HG03457 (cell line): ENCODE measurements around the gene MAMDC4.

ENCODE experiments used
- ATAC-seq: cut with Tn5 transposase; IDR thresholded peaks from one replicate; pipeline ENCODE4 v1.9.1; 2021; ENCODE audit warnings: moderate number of reproducible peaks; ENCODE audit not compliant: unreplicated experiment

MAMDC4 gene

DNA sequence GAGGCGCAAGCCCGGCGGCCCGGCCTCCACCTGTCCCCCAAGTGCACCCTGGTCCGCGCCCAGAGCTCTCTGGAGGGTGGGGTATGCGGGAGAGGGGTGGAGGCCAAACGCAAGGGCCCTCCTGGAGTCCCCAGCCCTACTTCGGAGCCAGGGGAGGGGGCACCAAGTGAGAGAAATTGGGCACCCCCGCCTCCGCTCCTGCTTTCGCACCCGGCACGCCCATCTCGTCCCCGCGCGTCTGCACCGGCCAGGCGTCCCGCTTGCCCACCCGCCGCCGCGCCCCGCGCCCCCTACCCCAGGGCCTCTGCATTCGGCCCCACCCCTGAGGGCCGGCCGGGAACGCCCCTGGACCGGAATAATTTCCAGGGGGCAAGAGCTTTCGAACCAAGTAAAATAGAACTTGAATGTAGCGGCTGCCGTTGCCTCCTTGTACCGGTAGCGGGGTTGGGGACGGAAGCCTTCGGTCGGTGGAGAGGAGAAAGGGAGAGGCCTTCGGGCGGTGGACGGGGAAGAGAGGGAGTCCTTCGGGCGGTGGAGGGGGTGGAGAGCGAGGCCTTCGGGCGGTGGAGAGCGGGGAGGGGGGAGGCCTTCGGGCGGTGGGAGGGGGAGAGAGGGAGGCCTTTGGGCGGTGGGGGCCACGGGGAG is 3.6 kb upstream of the MAMDC4 start:
- no peak for ATAC-seq

DNA sequence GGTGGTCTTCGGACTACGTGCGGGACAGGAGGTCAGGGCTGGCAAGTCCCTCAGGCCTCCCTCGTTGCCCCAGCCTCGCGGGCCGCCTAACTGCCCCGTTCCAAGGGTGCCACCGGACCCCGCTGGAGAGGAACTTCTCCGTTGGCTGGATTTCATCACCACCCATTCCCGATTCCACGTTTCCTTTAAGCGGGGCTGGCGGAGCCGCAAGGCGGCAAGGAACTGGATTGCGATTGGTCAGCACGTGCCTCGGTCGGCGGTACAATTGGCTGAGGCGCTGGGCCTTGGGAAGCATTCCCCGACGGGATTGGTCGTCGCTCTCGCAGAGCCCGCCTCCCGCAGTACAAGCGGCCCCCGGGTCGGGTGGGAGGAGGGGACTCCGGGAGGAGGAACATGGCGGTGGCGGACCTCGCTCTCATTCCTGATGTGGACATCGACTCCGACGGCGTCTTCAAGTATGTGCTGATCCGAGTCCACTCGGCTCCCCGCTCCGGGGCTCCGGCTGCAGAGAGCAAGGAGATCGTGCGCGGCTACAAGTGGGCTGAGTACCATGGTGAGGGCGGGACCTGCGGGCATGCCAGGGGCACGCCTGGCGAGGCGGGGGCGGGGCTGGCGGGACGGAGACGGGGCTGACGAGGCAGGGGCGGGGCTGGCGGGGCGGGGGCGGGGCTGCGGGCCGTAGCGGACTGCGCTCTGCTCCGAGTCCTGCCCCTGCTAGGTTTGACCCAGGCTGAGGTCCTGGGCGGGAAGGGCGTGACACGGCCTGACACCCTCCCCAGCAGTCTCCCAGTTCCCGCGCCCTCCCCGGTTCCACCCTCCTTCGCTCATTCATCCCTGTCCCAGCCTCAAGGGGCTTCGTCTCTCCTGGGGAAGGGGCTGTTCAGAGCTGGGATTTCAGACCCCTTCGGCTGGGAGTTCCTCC is 2.8 kb upstream of the MAMDC4 start, which contains the start of gene PHPT1:
Gene PHPT1, plus strand, starts transcription at position 372 of the 922 bp plus-strand sequence. Its CDS starts 22 bp downstream, at position 394.
- ATAC-seq, result peak; percentile 61

DNA sequence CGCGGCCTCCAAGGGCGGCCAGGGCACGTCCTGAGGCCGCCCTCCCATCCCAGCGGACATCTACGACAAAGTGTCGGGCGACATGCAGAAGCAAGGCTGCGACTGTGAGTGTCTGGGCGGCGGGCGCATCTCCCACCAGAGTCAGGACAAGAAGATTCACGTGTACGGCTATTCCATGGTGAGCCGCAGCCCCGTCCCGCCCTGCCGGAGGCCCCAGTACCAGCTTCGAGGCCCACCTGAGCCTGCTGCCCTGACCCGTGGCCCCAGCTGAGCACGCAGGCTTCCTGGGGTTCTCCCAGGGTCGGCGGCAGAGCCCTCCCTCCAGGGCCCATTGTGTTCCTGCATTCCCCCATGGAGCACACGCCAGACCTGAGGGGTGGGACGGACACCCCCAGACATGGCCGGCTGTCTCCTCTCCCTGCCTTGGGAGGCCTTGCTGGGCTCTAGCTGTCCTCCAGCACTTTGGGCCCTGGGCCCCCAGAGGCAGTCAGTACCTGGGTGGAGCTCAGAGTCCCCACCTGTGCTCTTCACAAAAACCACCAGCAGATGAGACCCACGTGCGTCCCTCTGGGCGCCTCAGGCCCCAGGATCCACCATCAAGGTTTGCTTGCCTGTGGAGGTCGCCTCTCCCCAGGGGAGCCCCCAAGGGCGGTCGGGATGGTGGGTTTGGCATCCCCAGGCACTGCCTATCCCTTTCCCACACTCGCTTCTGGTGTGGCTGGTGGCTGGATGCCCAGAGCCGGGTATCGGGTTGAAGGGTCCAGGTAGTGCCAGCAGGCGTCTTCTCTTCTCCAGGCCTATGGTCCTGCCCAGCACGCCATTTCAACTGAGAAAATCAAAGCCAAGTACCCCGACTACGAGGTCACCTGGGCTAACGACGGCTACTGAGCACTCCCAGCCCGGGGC is 1.9 kb upstream of the MAMDC4 start:
- ATAC-seq, result no peak

DNA sequence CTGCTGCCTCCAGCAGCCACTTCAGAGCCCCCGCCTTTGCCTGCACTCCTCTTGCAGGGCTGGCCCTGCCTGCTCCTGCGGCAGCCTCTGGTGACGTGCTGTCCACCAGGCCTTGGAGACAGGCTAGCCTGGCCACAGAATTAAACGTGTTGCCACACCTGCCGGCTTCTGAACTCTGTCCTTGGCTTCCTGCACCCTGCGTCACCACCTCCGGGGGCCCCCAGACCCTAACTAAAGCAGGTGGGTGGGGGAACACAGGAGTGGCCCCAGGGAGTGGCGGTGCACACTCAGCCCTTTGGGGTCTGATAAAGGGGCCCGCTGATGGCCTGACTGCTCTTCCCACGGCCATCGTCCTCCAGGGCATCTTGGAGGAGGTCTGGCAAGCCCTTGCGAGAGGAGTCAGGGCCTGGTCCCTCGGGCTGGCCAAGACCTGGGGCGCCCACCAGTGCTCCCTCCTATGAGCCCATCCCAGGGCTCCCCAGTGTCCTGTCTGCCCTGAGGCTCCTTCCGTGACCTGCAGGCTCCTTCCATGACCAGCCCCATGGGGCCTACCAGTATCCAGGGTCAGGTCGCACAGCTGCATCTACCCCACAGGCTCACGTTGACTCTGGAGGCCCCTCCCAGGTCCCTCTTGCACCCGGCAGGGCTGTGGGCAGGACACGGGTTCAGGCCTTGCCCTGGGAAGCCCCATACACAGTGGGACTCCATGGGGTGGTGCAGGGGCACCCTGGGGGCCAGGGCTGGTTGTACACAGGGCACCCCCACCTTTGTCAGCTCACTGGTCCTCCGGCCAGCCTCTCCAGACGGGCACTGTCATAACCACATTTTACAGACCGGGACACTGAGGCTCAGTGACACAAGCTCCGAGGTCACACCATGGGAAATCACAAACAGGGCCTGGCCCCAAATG is 1.0 kb upstream of the MAMDC4 start:
- ATAC-seq, result no peak

DNA sequence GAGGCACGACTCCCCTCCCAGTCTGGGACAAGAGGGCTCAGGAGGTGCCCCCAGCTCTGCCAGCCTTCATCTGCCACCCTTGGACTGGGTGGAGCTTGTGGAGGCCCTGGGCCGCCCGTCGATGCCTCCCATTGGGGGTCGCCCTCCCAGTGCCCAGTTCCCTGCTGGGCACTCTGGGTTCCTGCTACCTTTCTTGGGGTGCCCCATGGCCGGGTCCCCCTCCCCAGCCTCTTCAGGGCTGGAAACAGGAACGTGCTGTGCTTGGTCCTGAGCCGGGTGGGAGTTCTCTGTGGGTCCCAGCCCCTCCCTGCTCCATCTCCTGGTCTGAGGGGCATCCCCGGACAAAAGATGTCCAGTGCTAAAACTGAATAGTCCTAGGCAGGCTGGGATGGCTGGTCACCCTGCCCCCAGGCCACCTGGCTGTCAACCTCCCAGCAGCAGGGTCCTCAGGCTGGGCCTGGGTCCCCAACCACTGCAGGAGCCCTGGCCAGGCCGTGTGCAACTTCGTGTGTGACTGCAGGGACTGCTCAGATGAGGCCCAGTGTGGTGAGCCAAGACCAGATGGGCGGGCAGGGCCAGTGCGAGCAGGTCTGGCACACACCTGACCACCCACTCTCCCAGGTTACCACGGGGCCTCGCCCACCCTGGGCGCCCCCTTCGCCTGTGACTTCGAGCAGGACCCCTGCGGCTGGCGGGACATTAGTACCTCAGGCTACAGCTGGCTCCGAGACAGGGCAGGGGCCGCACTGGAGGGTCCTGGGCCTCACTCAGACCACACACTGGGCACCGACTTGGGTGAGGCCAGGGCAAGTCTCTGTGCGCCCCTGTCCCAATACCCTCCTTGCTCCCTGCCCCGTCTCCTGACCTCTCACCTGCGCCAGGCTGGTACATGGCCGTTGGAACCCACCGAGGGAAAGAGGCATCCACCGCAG is 784 bp downstream of the MAMDC4 start:
- no peak for ATAC-seq

DNA sequence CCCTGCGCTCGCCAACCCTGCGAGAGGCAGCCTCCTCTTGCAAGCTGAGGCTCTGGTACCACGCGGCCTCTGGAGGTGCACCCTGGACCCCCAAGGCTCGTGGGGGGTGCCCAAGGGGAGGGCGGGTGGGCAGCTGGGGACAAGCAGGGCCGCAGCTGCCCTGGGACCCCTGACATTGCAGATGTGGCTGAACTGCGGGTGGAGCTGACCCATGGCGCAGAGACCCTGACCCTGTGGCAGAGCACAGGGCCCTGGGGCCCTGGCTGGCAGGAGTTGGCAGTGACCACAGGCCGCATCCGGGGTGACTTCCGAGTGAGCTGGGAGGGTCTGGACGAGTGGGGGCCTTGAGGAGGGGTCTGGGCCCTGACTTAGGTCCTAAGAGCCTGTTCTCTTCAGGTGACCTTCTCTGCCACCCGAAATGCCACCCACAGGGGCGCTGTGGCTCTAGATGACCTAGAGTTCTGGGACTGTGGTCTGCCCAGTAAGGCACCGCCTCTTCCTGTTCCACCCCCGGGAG is 1.5 kb downstream of the MAMDC4 start:
- ATAC-seq, result no peak

DNA sequence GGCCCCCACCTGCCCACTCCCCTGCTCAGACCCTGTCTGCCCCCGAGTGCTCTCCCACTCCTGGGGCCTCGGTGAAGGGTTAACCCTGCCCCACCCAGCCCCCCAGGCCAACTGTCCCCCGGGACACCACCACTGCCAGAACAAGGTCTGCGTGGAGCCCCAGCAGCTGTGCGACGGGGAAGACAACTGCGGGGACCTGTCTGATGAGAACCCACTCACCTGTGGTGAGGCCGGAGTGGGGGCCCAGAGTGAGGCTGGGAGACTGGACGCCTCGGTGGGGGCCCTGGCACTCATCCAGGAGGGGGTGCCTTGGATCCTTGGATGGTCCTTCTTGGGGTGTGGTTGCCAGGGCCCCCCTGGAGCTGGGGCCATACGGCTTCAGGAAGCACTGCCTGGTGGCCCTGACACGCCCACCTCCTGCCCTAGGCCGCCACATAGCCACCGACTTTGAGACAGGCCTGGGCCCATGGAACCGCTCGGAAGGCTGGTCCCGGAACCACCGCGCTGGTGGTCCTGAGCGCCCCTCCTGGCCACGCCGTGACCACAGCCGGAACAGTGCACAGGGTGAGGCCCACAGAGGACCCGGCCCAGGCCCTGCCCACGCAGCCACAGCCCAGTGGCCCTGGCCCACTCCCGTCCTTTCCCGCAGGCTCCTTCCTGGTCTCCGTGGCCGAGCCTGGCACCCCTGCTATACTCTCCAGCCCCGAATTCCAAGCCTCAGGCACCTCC is 2.1 kb downstream of the MAMDC4 start:
- no peak for ATAC-seq

DNA sequence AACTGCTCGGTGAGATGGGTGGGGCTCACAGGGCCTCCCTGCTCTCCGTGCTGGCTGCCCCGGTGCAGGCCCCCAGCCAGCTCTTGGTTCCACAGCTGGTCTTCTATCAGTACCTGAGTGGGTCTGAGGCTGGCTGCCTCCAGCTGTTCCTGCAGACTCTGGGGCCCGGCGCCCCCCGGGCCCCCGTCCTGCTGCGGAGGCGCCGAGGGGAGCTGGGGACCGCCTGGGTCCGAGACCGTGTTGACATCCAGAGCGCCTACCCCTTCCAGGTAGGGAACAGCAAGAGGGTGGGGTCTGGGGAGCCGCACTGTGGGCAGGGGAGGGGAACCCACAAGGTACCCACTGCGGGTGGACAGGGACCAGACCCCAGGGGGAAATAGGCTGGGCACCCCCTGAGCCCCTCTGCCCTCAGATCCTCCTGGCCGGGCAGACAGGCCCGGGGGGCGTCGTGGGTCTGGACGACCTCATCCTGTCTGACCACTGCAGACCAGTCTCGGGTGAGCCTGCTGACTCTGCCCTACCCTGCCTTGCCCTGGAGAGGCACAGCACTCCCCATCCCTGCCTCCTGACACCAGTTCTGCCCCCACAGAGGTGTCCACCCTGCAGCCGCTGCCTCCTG is 2.8 kb downstream of the MAMDC4 start:
- no peak for ATAC-seq

DNA sequence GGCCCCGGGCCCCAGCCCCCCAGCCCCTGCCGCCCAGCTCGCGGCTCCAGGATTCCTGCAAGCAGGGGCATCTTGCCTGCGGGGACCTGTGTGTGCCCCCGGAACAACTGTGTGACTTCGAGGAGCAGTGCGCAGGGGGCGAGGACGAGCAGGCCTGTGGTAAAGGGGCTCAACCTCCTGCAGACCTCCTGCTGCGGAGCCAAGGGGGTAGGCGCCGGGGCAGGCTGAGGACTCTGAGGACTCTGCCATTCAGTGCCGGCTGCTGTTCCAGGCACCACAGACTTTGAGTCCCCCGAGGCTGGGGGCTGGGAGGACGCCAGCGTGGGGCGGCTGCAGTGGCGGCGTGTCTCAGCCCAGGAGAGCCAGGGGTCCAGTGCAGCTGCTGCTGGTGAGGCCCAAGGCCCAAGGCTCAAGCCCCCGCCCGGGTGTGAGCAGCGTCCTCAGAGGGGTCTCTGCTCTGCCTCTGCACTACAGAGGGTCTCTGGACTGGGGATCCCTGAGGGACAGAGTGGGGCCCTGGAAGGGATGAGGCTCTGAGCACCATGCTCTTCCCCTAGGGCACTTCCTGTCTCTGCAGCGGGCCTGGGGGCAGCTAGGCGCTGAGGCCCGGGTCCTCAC is 3.4 kb downstream of the MAMDC4 start:
- ATAC-seq, result no peak

DNA sequence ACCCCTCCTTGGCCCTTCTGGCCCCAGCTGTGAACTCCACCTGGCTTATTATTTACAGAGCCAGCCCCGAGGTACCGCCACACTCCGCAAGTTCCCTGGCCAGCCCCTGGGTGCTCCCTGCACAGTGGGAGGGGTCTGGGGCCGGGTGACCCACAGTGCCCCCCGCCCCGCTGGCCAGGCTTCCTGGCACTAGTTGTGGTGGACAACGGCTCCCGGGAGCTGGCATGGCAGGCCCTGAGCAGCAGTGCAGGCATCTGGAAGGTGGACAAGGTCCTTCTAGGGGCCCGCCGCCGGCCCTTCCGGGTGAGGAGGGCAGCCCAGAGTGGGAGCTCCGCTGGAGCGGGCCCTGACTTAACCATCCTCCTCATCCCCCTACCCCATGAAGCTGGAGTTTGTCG is 3.9 kb downstream of the MAMDC4 start:
- ATAC-seq, result no peak

DNA sequence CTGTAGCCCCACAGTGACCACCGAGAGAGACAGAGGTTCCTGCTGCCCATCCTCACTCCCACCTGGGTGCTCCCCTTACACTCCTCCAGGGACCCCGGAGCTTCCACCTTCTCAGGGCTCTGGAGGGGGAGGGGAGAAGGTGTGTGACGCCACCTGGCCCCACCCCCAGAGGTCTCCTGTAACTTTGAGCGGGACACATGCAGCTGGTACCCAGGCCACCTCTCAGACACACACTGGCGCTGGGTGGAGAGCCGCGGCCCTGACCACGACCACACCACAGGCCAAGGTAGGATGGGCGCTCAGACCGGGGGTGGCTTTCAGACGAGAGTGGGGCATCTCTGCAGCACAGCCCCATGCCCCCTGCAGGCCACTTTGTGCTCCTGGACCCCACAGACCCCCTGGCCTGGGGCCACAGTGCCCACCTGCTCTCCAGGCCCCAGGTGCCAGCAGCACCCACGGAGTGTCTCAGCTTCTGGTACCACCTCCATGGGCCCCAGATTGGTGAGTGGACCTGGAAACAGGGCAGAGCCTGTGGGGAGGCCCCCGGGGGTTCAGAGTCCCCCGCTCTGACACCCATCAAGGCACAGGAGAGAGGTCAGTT is 4.5 kb downstream of the MAMDC4 start:
- no peak for ATAC-seq

DNA sequence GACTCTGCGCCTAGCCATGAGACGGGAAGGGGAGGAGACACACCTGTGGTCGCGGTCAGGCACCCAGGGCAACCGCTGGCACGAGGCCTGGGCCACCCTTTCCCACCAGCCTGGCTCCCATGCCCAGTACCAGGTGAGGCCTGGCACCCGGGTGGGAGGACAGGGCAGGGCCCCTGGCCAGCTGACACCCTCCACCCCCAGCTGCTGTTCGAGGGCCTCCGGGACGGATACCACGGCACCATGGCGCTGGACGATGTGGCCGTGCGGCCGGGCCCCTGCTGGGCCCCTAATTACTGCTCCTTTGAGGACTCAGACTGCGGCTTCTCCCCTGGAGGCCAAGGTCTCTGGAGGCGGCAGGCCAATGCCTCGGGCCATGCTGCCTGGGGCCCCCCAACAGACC is 5.0 kb downstream of the MAMDC4 start:
- ATAC-seq, result no peak

DNA sequence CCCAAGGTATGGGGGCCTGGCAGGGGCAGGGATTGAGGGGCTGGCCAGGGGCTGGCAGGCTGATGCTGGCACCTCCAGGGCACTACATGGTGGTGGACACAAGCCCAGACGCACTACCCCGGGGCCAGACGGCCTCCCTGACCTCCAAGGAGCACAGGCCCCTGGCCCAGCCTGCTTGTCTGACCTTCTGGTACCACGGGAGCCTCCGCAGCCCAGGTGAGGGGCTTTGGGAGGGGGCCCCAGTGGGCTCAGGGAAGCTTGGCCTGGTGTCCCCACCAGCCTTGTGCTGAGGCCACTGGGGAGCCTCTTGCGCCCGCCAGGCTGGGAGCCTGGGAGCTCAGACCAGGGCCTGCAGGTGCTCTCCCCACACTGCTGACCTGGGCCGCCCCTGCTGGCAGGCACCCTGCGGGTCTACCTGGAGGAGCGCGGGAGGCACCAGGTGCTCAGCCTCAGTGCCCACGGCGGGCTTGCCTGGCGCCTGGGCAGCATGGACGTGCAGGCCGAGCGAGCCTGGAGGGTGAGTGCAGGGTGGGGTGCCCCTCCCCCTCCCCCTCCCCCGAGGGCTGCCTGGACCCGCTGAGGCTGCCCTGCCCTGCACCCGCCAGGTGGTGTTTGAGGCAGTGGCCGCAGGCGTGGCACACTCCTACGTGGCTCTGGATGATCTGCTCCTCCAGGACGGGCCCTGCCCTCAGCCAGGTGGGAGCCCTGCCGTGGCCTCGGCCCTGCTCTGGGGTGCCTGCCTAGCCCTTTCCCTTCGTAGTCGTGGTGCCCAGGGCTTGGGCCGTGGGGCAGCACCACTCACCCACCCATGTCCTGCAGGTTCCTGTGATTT is 5.7 kb downstream of the MAMDC4 start:
- ATAC-seq, result no peak

DNA sequence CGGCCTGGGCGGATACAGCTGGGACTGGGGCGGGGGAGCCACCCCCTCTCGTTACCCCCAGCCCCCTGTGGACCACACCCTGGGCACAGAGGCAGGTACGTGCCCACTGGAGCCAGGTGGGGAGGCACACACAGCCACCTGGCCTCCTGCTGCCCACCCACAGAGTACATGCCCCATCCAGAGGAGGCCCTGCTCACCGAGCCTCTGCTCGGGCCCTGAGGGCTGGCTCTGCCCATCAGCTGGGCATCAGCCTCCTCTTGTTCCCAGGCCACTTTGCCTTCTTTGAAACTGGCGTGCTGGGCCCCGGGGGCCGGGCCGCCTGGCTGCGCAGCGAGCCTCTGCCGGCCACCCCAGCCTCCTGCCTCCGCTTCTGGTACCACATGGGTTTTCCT is 6.3 kb downstream of the MAMDC4 start:
- ATAC-seq, result no peak

DNA sequence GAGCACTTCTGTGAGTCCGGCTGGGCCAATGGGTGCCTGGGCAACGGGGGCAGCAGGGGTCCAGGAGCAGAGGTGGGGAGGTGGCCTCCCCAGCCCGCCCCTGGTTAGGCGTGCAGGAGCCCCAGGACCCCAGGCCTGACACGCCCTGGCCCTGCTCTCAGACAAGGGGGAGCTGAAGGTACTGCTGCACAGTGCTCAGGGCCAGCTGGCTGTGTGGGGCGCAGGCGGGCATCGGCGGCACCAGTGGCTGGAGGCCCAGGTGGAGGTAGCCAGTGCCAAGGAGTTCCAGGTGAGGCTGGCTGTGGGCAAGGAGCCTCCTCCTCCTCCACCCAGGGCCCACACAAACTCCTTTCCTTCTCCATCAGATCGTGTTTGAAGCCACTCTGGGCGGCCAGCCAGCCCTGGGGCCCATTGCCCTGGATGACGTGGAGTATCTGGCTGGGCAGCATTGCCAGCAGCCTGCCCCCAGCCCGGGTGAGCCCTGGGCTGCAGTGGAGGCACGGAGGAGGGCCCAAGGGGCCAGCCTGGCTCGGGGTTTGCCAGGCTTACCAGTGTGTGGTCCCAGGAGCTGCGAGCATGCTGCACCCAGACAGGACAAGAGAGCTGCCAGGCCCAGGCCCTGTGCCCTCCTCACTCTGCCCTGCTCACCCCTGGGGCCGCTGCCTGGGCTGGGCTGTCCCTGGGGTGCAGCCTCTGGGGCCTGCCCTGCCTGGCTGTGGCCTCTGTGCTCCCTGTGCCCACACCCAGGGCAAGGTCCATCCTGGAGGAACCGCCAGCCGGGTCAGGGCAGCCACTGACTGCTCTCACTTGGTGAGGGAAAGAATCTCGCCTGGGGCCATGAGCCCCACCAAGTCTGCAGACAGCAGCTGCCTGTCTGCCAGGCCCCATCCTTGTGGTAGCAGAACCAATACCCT is 7.0 kb downstream of the MAMDC4 start:
- no peak for ATAC-seq
